Hematopoietic multipotent progenitor cell treated with erythropoietin and hydrocortisone succinate and interleukin-3 and kit ligand, for 15 days (in vitro differentiated cells): ENCODE measurements around the gene KIAA1671.

ENCODE experiments used
- DNase-seq: peaks from one replicate; pipeline ENCODE4 v3.0.0-alpha.2; 2015; ENCODE audit warnings: low spot score

KIAA1671 gene

GRCh38 chr22:25146307-25146706, 193.8 kb downstream of the KIAA1671 start:
- DNase-seq = no peak

- DNase-seq = no peak
Observed at GRCh38 chr22:25146906-25147641, 194.6 kb downstream of the KIAA1671 start.

GRCh38 chr22:25147642-25147928, 195.1 kb downstream of the KIAA1671 start:
- DNase-seq = no peak

- DNase-seq = peak; percentile 21
Observed at GRCh38 chr22:25148149-25148691, 195.7 kb downstream of the KIAA1671 start.

GRCh38 chr22:25149014-25149413, 196.5 kb downstream of the KIAA1671 start:
- no peak for DNase-seq

- DNase-seq = no peak
Observed at GRCh38 chr22:25153961-25154666, 201.6 kb downstream of the KIAA1671 start.

- no peak for DNase-seq
Observed at GRCh38 chr22:25154667-25154999, 202.1 kb downstream of the KIAA1671 start.

GRCh38 chr22:25156736-25157135, 204.2 kb downstream of the KIAA1671 start:
- no peak for DNase-seq

- no peak for DNase-seq
Observed at GRCh38 chr22:25159028-25159427, 206.5 kb downstream of the KIAA1671 start.

- no peak for DNase-seq
Observed at GRCh38 chr22:25160120-25160996, 207.8 kb downstream of the KIAA1671 start.

- no peak for DNase-seq
Observed at GRCh38 chr22:25161017-25161915, 208.8 kb downstream of the KIAA1671 start.

- no peak for DNase-seq
Observed at GRCh38 chr22:25161916-25162530, 209.5 kb downstream of the KIAA1671 start.

- no peak for DNase-seq
Observed at GRCh38 chr22:25162561-25162960, 210.0 kb downstream of the KIAA1671 start.

- no peak for DNase-seq
Observed at GRCh38 chr22:25165785-25166184, 213.3 kb downstream of the KIAA1671 start.

GRCh38 chr22:25166266-25167040, 213.9 kb downstream of the KIAA1671 start:
- DNase-seq = no peak

GRCh38 chr22:25167082-25167481, 214.6 kb downstream of the KIAA1671 start:
- no peak for DNase-seq

- DNase-seq = no peak
Observed at GRCh38 chr22:25167834-25168601, 215.5 kb downstream of the KIAA1671 start.

GRCh38 chr22:25169278-25170031, 216.9 kb downstream of the KIAA1671 start:
- DNase-seq = no peak
